ENCODE data around the gene ZNF280C. TPM values are rescaled to one million over a fixed set of nuclear protein-coding genes. Genes with fewer than 3 reads are reported as not detected.

The ZNF280C gene
- total RNA-seq, 1 experiment from 2014 or later = 22.0 TPM

- H3K27ac ChIP-seq (ENCODE audit: low read depth, low read length, poor library complexity, severe bottlenecking) = peak overlapping the region; percentile 7
- no peaks in the 10 kb centered on the region for H3K9me3 ChIP-seq (ENCODE audit: low read depth, low read length, poor library complexity, severe bottlenecking)
- H3K4me3 ChIP-seq (ENCODE audit: low read depth, low read length, poor library complexity, severe bottlenecking) = no peak overlapping the region
- DNase-seq (ENCODE audit: low spot score) = peak; percentile 31
- TF ChIP-seq CTCF (conservative IDR thresholded peaks at IDR 0.05; ENCODE audit: low read depth, low read length) = no peak
- TF ChIP-seq EZH2 (IDR thresholded peaks at IDR 0.05; ENCODE audit: borderline replicate concordance, low read depth, low read length, poor library complexity, severe bottlenecking) = no peak
- ChIA-PET POLR2A (ENCODE audit: low non-redundant PET) (no interaction called here), CTCF (no interaction called here)
- no peaks in the 10 kb centered on the region for H3K27me3 ChIP-seq (replicated peaks; ENCODE audit: insufficient read depth, low read depth, low read length, poor library complexity)
- intact Hi-C loops (cut with micrococcal nuclease; ENCODE audit: unreplicated experiment) = no loop called here
- peaks cover 3% of the 10 kb centered on the region for H3K4me1 ChIP-seq (ENCODE audit: insufficient read depth, low read length, poor library complexity, severe bottlenecking)
- no peaks in the 10 kb centered on the region for H3K36me3 ChIP-seq (ENCODE audit: insufficient read depth, low read length, poor library complexity, severe bottlenecking)
- no TSS peak for BruUV-seq (replicated peaks)
These were observed 89.0 kb downstream of the ZNF280C start for GRCh38 chrX:130179579-130180215.

GRCh38 chrX:130179170-130179569 lies 89.5 kb downstream of the ZNF280C start:
- peak; percentile 38 for DNase-seq (ENCODE audit: low spot score)
- Histone ChIP-seq H3K4me1 (ENCODE audit: insufficient read depth, low read length, poor library complexity, severe bottlenecking) (peaks cover 3% of the 10 kb centered on the region), H3K4me3 (ENCODE audit: low read depth, low read length, poor library complexity, severe bottlenecking) (no peak overlapping the region), H3K27ac (ENCODE audit: low read depth, low read length, poor library complexity, severe bottlenecking) (peak overlapping the region; percentile 7), H3K9me3 (ENCODE audit: low read depth, low read length, poor library complexity, severe bottlenecking) (no peaks in the 10 kb centered on the region), H3K27me3 (replicated peaks; ENCODE audit: insufficient read depth, low read depth, low read length, poor library complexity) (no peaks in the 10 kb centered on the region), H3K36me3 (ENCODE audit: insufficient read depth, low read length, poor library complexity, severe bottlenecking) (no peaks in the 10 kb centered on the region)
- ChIA-PET CTCF (no interaction called here), POLR2A (ENCODE audit: low non-redundant PET) (no interaction called here)
- no TSS peak for BruUV-seq (replicated peaks)
- TF ChIP-seq EZH2 (IDR thresholded peaks at IDR 0.05; ENCODE audit: borderline replicate concordance, low read depth, low read length, poor library complexity, severe bottlenecking) (no peak), CTCF (conservative IDR thresholded peaks at IDR 0.05; ENCODE audit: low read depth, low read length) (no peak)
- intact Hi-C loops (cut with micrococcal nuclease; ENCODE audit: unreplicated experiment) = no loop called here

GRCh38 chrX:130176942-130177341 lies 91.8 kb downstream of the ZNF280C start:
- no peak for DNase-seq (ENCODE audit: low spot score)
- ChIA-PET CTCF (no interaction called here), POLR2A (ENCODE audit: low non-redundant PET) (no interaction called here)
- no peak overlapping the region for H3K27ac ChIP-seq (ENCODE audit: low read depth, low read length, poor library complexity, severe bottlenecking)
- no peaks in the 10 kb centered on the region for H3K9me3 ChIP-seq (ENCODE audit: low read depth, low read length, poor library complexity, severe bottlenecking)
- TF ChIP-seq CTCF (conservative IDR thresholded peaks at IDR 0.05; ENCODE audit: low read depth, low read length) = no peak
- TF ChIP-seq EZH2 (IDR thresholded peaks at IDR 0.05; ENCODE audit: borderline replicate concordance, low read depth, low read length, poor library complexity, severe bottlenecking) = no peak
- no peak overlapping the region for H3K4me3 ChIP-seq (ENCODE audit: low read depth, low read length, poor library complexity, severe bottlenecking)
- intact Hi-C loops (cut with micrococcal nuclease; ENCODE audit: unreplicated experiment) = no loop called here
- peaks cover 7% of the 10 kb centered on the region for H3K4me1 ChIP-seq (ENCODE audit: insufficient read depth, low read length, poor library complexity, severe bottlenecking)
- H3K36me3 ChIP-seq (ENCODE audit: insufficient read depth, low read length, poor library complexity, severe bottlenecking) = no peaks in the 10 kb centered on the region
- no peaks in the 10 kb centered on the region for H3K27me3 ChIP-seq (replicated peaks; ENCODE audit: insufficient read depth, low read depth, low read length, poor library complexity)
- BruUV-seq (replicated peaks) = no TSS peak
